Activated CD4-positive, CD25-positive, alpha-beta regulatory T cell (primary cell): ENCODE data around the gene WEE1.
"Not testable (repeated sequence)": the region's sequence is repeated elsewhere in the genome, so short reads cannot be mapped to it uniquely, and the experiment has no call there.

Experiments
- DNase-seq, 4 experiments: peaks; one replicate each; lab custom pipeline; 2025; lab: John Stamatoyannopoulos, UW

WEE1 gene

GRCh38 chr11:9573052-9573774 is at the start of gene WEE1:
WEE1 (plus strand) TSS chr11:9573670; CDS start chr11:9573934, 264 bp downstream.
- peak; percentile 84 to 94 (median 91) for DNase-seq

GRCh38 chr11:9524001-9524400 is 49.5 kb upstream of the WEE1 start:
- DNase-seq = no peak

GRCh38 chr11:9525116-9525515 is 48.4 kb upstream of the WEE1 start:
- no peak for DNase-seq

- DNase-seq = no peak
These were observed 45.9 kb upstream of the WEE1 start for GRCh38 chr11:9527481-9528135.

- no peak for DNase-seq
These were observed 45.4 kb upstream of the WEE1 start for GRCh38 chr11:9528136-9528501.

GRCh38 chr11:9528573-9529333 is 44.7 kb upstream of the WEE1 start:
- no peak for DNase-seq

- no peak for DNase-seq
These were observed 44.2 kb upstream of the WEE1 start for GRCh38 chr11:9529334-9529650.

GRCh38 chr11:9530020-9530621 is 43.3 kb upstream of the WEE1 start:
- DNase-seq = no peak

- no peak for DNase-seq
These were observed 42.4 kb upstream of the WEE1 start for GRCh38 chr11:9530901-9531625.

- no peak for DNase-seq
These were observed 40.4 kb upstream of the WEE1 start for GRCh38 chr11:9533058-9533457.

- DNase-seq = no peak
These were observed 39.6 kb upstream of the WEE1 start for GRCh38 chr11:9533736-9534473.

- DNase-seq = peak; percentile 61 to 78 (median 64)
These were observed 38.2 kb upstream of the WEE1 start for GRCh38 chr11:9535189-9535781.

- DNase-seq = no peak
These were observed 34.9 kb upstream of the WEE1 start for GRCh38 chr11:9538548-9538947.

- not testable (repeated sequence) for DNase-seq
These were observed 24.3 kb upstream of the WEE1 start for GRCh38 chr11:9549216-9549615.

GRCh38 chr11:9550191-9550628 is 23.3 kb upstream of the WEE1 start:
- no peak for DNase-seq

GRCh38 chr11:9561279-9561982 is 12.0 kb upstream of the WEE1 start:
- DNase-seq = no peak

GRCh38 chr11:9562716-9563115 is 10.8 kb upstream of the WEE1 start:
- no peak for DNase-seq

- no peak for DNase-seq
These were observed 10.2 kb upstream of the WEE1 start for GRCh38 chr11:9563196-9563730.

GRCh38 chr11:9565822-9566560 is 7.5 kb upstream of the WEE1 start:
- peak in 1 of 4 experiments; percentile 9 for DNase-seq
